IMR-90 (cell line): ENCODE measurements around the gene AMTN. TPM values are rescaled to one million over a fixed set of nuclear protein-coding genes. Genes with fewer than 3 reads are reported as not detected.

Experiments used
- ATAC-seq: fragments of 200-7000 bp; cut with Tn5 transposase; 2 replicates; pipeline ENCODE4 v1.9.1; 2020; ENCODE audit warnings: low read depth, mild to moderate bottlenecking, moderate library complexity
- Bru-seq: library from RNA; stranded (reverse); fragments of 400-500 nt; gene quantifications from one replicate; lab custom pipeline; 2021; lab: Mats Ljungman, UMichigan
- BruChase-seq, 2 experiments: library from RNA; stranded (reverse); fragments of 400-500 nt; gene quantifications; one replicate each; lab custom pipeline; 2021; lab: Mats Ljungman, UMichigan
- BruUV-seq: library from RNA; stranded (reverse); fragments of 400-500 nt; replicated peaks from 2 replicates; lab custom pipeline; 2021; lab: Mats Ljungman, UMichigan
- CTCF ChIA-PET: fragments of 300-600 bp; formaldehyde crosslinking; extraction: SDS; loops from one replicate; lab custom pipeline; 2021; ENCODE audit warnings: antibody characterized with exemption; lab: Yijun Ruan, JAX
- POLR2A ChIA-PET: fragments of 300-600 bp; sonication (Branson Sonifier 250); formaldehyde crosslinking; loops from one replicate; lab custom pipeline; 2022; ENCODE audit warnings: antibody characterized with exemption; ENCODE audit not compliant: unreplicated experiment; lab: Charles Lee
- DNase-seq: peaks from one replicate; pipeline ENCODE4 v3.0.0; 2013
- H2AFZ ChIP-seq: replicated peaks from 2 replicates; pipeline ENCODE3; 2013; ENCODE audit warnings: low read length, mild to moderate bottlenecking; ENCODE audit not compliant: poor library complexity
- H2AK5ac ChIP-seq: 2 replicates; pipeline ENCODE4 v1.6.1; 2013; ENCODE audit warnings: low read depth, low read length, inconsistent platforms
- H2AK9ac ChIP-seq: replicated peaks from 2 replicates; pipeline ENCODE3; 2013; ENCODE audit warnings: mild to moderate bottlenecking, low read depth, low read length, moderate library complexity; ENCODE audit not compliant: poor library complexity
- H2BK120ac ChIP-seq: 2 replicates; pipeline ENCODE4 v1.6.1; 2013; ENCODE audit warnings: low read depth, low read length, inconsistent platforms
- H2BK15ac ChIP-seq: 3 replicates; pipeline ENCODE4 v1.6.1; 2013; ENCODE audit warnings: low read depth, low read length, inconsistent platforms
- H2BK20ac ChIP-seq: 2 replicates; pipeline ENCODE4 v1.6.1; 2013; ENCODE audit warnings: low read depth, mild to moderate bottlenecking, inconsistent platforms, low read length, moderate library complexity
- H2BK5ac ChIP-seq: 2 replicates; pipeline ENCODE4 v1.6.1; 2013; ENCODE audit warnings: mild to moderate bottlenecking, low read depth, low read length, inconsistent platforms; ENCODE audit not compliant: poor library complexity, severe bottlenecking
- H3K14ac ChIP-seq: replicated peaks from 2 replicates; pipeline ENCODE4 v1.6.1; 2013; ENCODE audit warnings: low read depth, low read length, inconsistent platforms
- H3K18ac ChIP-seq: 2 replicates; pipeline ENCODE4 v1.6.1; 2013; ENCODE audit warnings: low read depth, low read length, control low read depth
- H3K23ac ChIP-seq: 2 replicates; pipeline ENCODE4 v1.6.1; 2013; ENCODE audit warnings: low read depth, low read length, inconsistent platforms
- H3K27ac ChIP-seq: 2 replicates; pipeline ENCODE4 v1.5.1; 2013; ENCODE audit warnings: mild to moderate bottlenecking, control low read depth, low read length; ENCODE audit not compliant: insufficient read depth
- H3K27me3 ChIP-seq: 2 replicates; pipeline ENCODE4 v1.6.1; 2013; ENCODE audit warnings: low read length; ENCODE audit not compliant: control insufficient read depth, insufficient read depth
- H3K36me3 ChIP-seq: 2 replicates; pipeline ENCODE4 v1.6.1; 2013; ENCODE audit warnings: low read length, mixed read lengths; ENCODE audit not compliant: control insufficient read depth, insufficient read depth
- H3K4ac ChIP-seq: 2 replicates; pipeline ENCODE4 v1.6.1; 2013; ENCODE audit warnings: low read depth, low read length, inconsistent platforms
- H3K4me1 ChIP-seq: 2 replicates; pipeline ENCODE4 v1.6.1; 2013; ENCODE audit warnings: low read length, mixed read lengths; ENCODE audit not compliant: control insufficient read depth, insufficient read depth
- H3K4me2 ChIP-seq: 2 replicates; pipeline ENCODE4 v1.6.1; 2013; ENCODE audit warnings: low read depth, mild to moderate bottlenecking, control low read depth, low read length, moderate library complexity
- H3K4me3 ChIP-seq: 2 replicates; pipeline ENCODE4 v1.5.1; 2013; ENCODE audit warnings: low read depth, mild to moderate bottlenecking, control low read depth, low read length, moderate library complexity; ENCODE audit not compliant: insufficient read depth
- H3K56ac ChIP-seq: 2 replicates; pipeline ENCODE4 v1.6.1; 2013; ENCODE audit warnings: low read length, inconsistent platforms; ENCODE audit not compliant: insufficient read depth; ENCODE audit errors: extremely low read depth
- H3K79me1 ChIP-seq, 2 experiments: 2 replicates each; pipeline ENCODE4 v1.6.1; 2013; ENCODE audit warnings: low read length in 2 of 2, inconsistent platforms in 1 of 2, low read depth in 1 of 2
- H3K9ac ChIP-seq: 2 replicates; pipeline ENCODE4 v1.6.1; 2013; ENCODE audit warnings: low read depth, low read length, control low read depth
- H3K9me1 ChIP-seq: 2 replicates; pipeline ENCODE4 v1.6.1; 2013; ENCODE audit warnings: low read length, inconsistent platforms; ENCODE audit not compliant: insufficient read depth
- H3K9me3 ChIP-seq: 2 replicates; pipeline ENCODE4 v1.6.1; 2013; ENCODE audit warnings: low read length; ENCODE audit not compliant: control insufficient read depth, insufficient read depth
- H4K20me1 ChIP-seq: 2 replicates; pipeline ENCODE4 v1.6.1; 2013; ENCODE audit warnings: low read length, inconsistent platforms; ENCODE audit not compliant: insufficient read depth
- H4K5ac ChIP-seq: 2 replicates; pipeline ENCODE4 v1.6.1; 2013; ENCODE audit warnings: mild to moderate bottlenecking, low read depth, low read length, control low read depth
- H4K8ac ChIP-seq, 2 experiments: 2 replicates each; pipeline ENCODE4 v1.6.1; 2013; ENCODE audit warnings: low read depth in 2 of 2, low read length in 2 of 2, control low read depth in 1 of 2, inconsistent platforms in 1 of 2
- H4K91ac ChIP-seq: 2 replicates; pipeline ENCODE4 v1.6.1; 2013; ENCODE audit warnings: low read depth, low read length, inconsistent platforms; ENCODE audit not compliant: insufficient read depth
- BHLHE40 ChIP-seq: fragments of 150-350 bp; IDR thresholded peaks from 2 replicates; pipeline ENCODE4 v1.6.1; 2016; ENCODE audit warnings: mild to moderate bottlenecking, low read depth, low read length
- CEBPB ChIP-seq: IDR thresholded peaks from 2 replicates; pipeline ENCODE4 v1.6.1; 2012; ENCODE audit warnings: low read depth, low read length, improper control_type of control experiment
- CHD1 ChIP-seq: IDR thresholded peaks from 2 replicates; pipeline ENCODE4 v1.6.1; 2012; ENCODE audit warnings: low read depth, low read length, improper control_type of control experiment
- CTCF ChIP-seq: conservative IDR thresholded peaks from 2 replicates; pipeline ENCODE4 v1.5.1; 2012; ENCODE audit warnings: mild to moderate bottlenecking, low read depth, low read length, improper control_type of control experiment
- ELK1 ChIP-seq: fragments of 150-350 bp; IDR thresholded peaks from 2 replicates; pipeline ENCODE4 v1.6.1; 2016; ENCODE audit warnings: low read depth, mild to moderate bottlenecking, low read length, moderate library complexity, borderline replicate concordance
- FOS ChIP-seq: fragments of 150-350 bp; IDR thresholded peaks from 2 replicates; pipeline ENCODE4 v1.6.1; 2016; ENCODE audit warnings: low read depth, low read length
- MAFK ChIP-seq: IDR thresholded peaks from 2 replicates; pipeline ENCODE4 v1.6.1; 2012; ENCODE audit warnings: low read depth, low read length, improper control_type of control experiment
- MAZ ChIP-seq: IDR thresholded peaks from 2 replicates; pipeline ENCODE4 v1.6.1; 2012; ENCODE audit warnings: low read depth, mild to moderate bottlenecking, low read length, improper control_type of control experiment, moderate library complexity, borderline replicate concordance
- MXI1 ChIP-seq: IDR thresholded peaks from 2 replicates; pipeline ENCODE4 v1.6.1; 2012; ENCODE audit warnings: low read depth, mild to moderate bottlenecking, low read length, moderate library complexity, borderline replicate concordance
- NFE2L2 ChIP-seq: fragments of 150-350 bp; IDR thresholded peaks from 2 replicates; pipeline ENCODE4 v1.6.1; 2016; ENCODE audit warnings: low read depth, mild to moderate bottlenecking, low read length
- RAD21 ChIP-seq: IDR thresholded peaks from 2 replicates; pipeline ENCODE4 v1.6.1; 2012; ENCODE audit warnings: low read length, improper control_type of control experiment
- RCOR1 ChIP-seq: IDR thresholded peaks from 2 replicates; pipeline ENCODE4 v1.6.1; 2012; ENCODE audit warnings: mild to moderate bottlenecking, low read length, improper control_type of control experiment; ENCODE audit not compliant: insufficient replicate concordance
- SMC3 ChIP-seq: fragments of 150-350 bp; IDR thresholded peaks from 2 replicates; pipeline ENCODE4 v1.6.1; 2016; ENCODE audit warnings: low read depth, mild to moderate bottlenecking, antibody characterized with exemption, low read length, moderate library complexity
- USF2 ChIP-seq: fragments of 150-350 bp; IDR thresholded peaks from 2 replicates; pipeline ENCODE4 v1.6.1; 2017; ENCODE audit warnings: mild to moderate bottlenecking, antibody characterized with exemption, low read length, low read depth
- WGBS, 2 experiments: methylation state at CpG; one replicate each; pipeline versions ENCODE4 v1.1.5 to v1.1.7; 2013; ENCODE audit warnings: missing lambda C conversion rate in 2 of 2; ENCODE audit not compliant: insufficient read length in 1 of 2; ENCODE audit errors: extremely low coverage in 2 of 2; 5-methylcytosine and 5-hydroxymethylcytosine counted together
- dilution Hi-C: fragments of 300-500 bp; cut with HindIII; formaldehyde crosslinking; loops from one replicate; pipeline ENCODE4 v1.14.3; 2018; ENCODE audit warnings: low sequenced_read_pairs; ENCODE audit not compliant: unreplicated experiment
- in situ Hi-C: fragments of 300-500 bp; cut with MboI; formaldehyde crosslinking; loops from 3 replicates; pipeline ENCODE4 v1.14.3; 2019; ENCODE audit warnings: low sequenced_read_pairs, inconsistent platforms, mixed read lengths
- intact Hi-C: fragments of 100-400 bp; cut with micrococcal nuclease; formaldehyde crosslinking; loops from 2 replicates; pipeline ENCODE4 v1.10.0; 2022
- long read RNA-seq: library from polyadenylated mRNA; unstranded; transcript quantifications from one replicate; pipeline ENCODE4 v2.0.0, GENCODE V29; 2021; ENCODE audit not compliant: unreplicated experiment
- polyA plus RNA-seq, 3 experiments: library from polyadenylated mRNA; depleted of rRNA; stranded (reverse); fragments of >200 nt; gene quantifications; 2 replicates each; pipeline ENCODE4 v1.2.3, GENCODE V29; 2012; ENCODE audit warnings: low replicate concordance in 1 of 3
- total RNA-seq: library from RNA; depleted of rRNA; stranded (reverse); fragments of >200 nt; gene quantifications from 2 replicates; pipeline ENCODE4 v1.2.3, GENCODE V29; 2012; rRNA removed

AMTN gene, protein sequence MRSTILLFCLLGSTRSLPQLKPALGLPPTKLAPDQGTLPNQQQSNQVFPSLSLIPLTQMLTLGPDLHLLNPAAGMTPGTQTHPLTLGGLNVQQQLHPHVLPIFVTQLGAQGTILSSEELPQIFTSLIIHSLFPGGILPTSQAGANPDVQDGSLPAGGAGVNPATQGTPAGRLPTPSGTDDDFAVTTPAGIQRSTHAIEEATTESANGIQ
- total RNA-seq (not detected in 2 replicates), polyA plus RNA-seq (2012; rRNA removed) (not detected in 2 replicates), Bru-seq, nascent RNA (not detected), BruChase-seq, experiment 1, labeled RNA remaining after a 6-hour chase (not detected), BruChase-seq, experiment 2, labeled RNA remaining after a 2-hour chase (not detected)
- polyA plus RNA-seq (2012; cell fraction: cytosol; rRNA removed) = not detected in 2 replicates
- polyA plus RNA-seq (2012; cell fraction: nucleus; rRNA removed; ENCODE audit: low replicate concordance) = not detected in 2 replicates
- long read RNA-seq = 0 reads

GRCh38 chr4:70518269-70518668 is at the start of gene AMTN:
Gene AMTN (plus strand): TSS chr4:70518569. CDS start chr4:70518778, 209 bp downstream.
- Histone ChIP-seq H3K4me2 (no peak within 1 kb of the TSS), H4K91ac (no peak within 1 kb of the TSS), H2AFZ (no peak within 1 kb of the TSS), H3K4me1 (no peaks in the 10 kb centered on the region), H3K79me1 (no peaks in the 10 kb centered on the region), H2BK15ac (no peak within 1 kb of the TSS), H3K27ac (no peak within 1 kb of the TSS), H3K27me3 (no peaks in the 10 kb centered on the region), H3K9me3 (no peaks in the 10 kb centered on the region), H2AK5ac (no peak within 1 kb of the TSS), H3K18ac (no peak within 1 kb of the TSS), H2BK20ac (no peak within 1 kb of the TSS), H3K4ac (no peak within 1 kb of the TSS), H2BK120ac (no peak within 1 kb of the TSS), H2AK9ac (no peak within 1 kb of the TSS), H3K56ac (no peak within 1 kb of the TSS), H2BK5ac (no peak within 1 kb of the TSS), H3K9ac (no peak within 1 kb of the TSS), H4K20me1 (no peaks in the 10 kb centered on the region), H3K4me3 (no peak within 1 kb of the TSS), H4K5ac (no peak within 1 kb of the TSS), H3K23ac (no peak within 1 kb of the TSS), H4K8ac (no peak within 1 kb of the TSS), H3K14ac (no peak within 1 kb of the TSS), H3K36me3 (no peaks in the 10 kb centered on the region), H3K9me1 (no peaks in the 10 kb centered on the region)
- dilution Hi-C loops = no loop called here
- intact Hi-C loops = no loop called here
- ATAC-seq (no peak), DNase-seq (no peak)
- BruUV-seq = no TSS peak
- POLR2A ChIA-PET = no interaction called here
- in situ Hi-C loops = loop anchor here (25.0 kb wide), 1 partner anchor 831 kb away; no protein-coding TSS in a partner anchor
- WGBS, 2 experiments = no CpG with 5 or more reads among the region's 2 CpGs
- CTCF ChIA-PET = no interaction called here
- TF ChIP-seq BHLHE40 (no peak), ELK1 (no peak), CEBPB (no peak), SMC3 (no peak), FOS (no peak), USF2 (no peak), MXI1 (no peak), RCOR1 (no peak), MAZ (no peak), CHD1 (no peak), CTCF (no peak), MAFK (no peak), RAD21 (no peak), NFE2L2 (no peak)
